Esophagus squamous epithelium (tissue), 4 donors: ENCODE measurements around the gene GAA.

Experiments
- CTCF ChIP-seq, 6 experiments: fragments of 450-650 bp in 4 of 6; fragments of 200-600 bp in 2 of 6; sonication (generic) in 2 of 6; IDR thresholded peaks; one replicate each; pipeline ENCODE4 v1.5.1; 2016 to 2019; ENCODE audit warnings: antibody characterized with exemption in 6 of 6, mild to moderate bottlenecking in 4 of 6, moderate library complexity in 4 of 6
- POLR2A ChIP-seq, 4 donors: fragments of 450-650 bp; IDR thresholded peaks; one replicate each; pipeline ENCODE4 v1.6.1; 2017; ENCODE audit warnings: antibody characterized with exemption in 4 of 4, mild to moderate bottlenecking in 4 of 4, moderate library complexity in 3 of 4

GRCh38 chr17:80158846-80159245 lies 57.5 kb downstream of the GAA start:
- TF ChIP-seq CTCF (IDR thresholded peaks at IDR 0.05) (no peak), POLR2A (IDR thresholded peaks at IDR 0.05) (no peak)
